NCI-H2081 (cell line): ENCODE results near the gene DNAL4.
A peak's percentile ranks its signal among the peaks of the same experiment; 100 is the strongest.

Source experiments
- DNase-seq, 2 experiments: peaks; one replicate each; lab custom pipeline; 2025; lab: John Stamatoyannopoulos, UW

DNAL4 gene, protein sequence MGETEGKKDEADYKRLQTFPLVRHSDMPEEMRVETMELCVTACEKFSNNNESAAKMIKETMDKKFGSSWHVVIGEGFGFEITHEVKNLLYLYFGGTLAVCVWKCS

DNA sequence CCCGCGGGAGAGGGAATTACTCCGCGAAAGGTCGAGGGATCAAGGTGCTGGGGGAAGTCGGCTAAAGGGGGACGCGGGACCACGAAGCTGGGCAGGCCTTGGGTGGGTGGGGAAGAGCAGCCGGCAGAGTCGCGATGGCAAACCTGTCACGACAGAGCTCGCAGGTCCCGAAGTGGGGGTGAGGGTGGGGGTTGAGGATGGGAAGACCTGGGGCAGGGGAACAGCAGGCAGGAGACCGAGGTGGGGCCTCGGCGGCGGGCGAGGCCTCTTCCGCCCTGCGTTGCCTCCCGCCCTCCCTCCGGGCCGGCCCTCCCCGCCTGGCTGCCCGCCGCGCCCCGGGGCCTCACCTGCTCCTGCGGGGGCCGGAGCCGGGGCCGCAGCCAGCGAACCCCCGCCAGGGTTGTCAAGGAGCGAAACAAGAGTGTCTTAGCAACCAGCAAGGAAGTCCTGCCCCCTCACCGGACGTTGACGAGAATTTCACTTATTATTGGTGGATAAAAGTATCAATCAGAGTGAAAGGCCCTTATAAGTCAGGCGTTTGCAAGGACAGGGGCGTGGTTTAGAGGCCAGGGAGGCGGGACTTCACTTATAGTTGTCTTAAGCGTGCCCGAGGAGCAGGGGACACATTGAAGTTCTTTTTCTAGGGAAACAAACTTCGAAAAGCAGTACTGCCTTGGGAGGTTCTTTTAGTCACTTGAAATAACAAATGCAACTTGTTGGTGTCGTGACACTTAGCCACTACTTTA, at the start of gene DNAL4:
Gene DNAL4, minus strand, starts transcription at position 423 of the 746 bp plus-strand sequence. CDS start 11,412 bp downstream, outside the sequence.
- DNase-seq = peak; percentile 96

DNA sequence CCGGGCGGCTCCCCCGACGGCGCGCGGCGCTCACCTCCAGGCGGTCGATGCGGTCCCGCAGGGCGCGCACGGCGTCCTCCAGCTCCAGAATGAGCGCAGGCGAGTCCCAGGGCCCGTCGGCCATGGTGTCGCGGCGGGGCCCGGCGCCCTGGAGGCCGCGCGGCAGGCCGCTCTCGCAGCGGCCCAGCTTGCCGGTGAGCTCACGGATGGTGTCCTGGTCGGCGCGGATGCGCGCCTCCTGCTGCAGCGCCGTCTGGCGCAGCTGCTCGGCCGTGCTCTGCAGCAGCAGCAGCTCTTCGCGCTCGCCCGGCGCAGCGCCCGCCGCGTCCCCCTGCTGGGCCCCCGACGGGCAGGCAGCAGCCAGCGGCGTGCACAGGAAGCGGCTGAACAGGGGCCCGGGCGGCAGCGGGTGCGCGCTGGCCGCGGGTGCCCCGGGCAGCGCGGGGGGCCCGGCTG, 49.3 kb upstream of the DNAL4 start:
- peak; percentile 57 to 75 for DNase-seq

DNA sequence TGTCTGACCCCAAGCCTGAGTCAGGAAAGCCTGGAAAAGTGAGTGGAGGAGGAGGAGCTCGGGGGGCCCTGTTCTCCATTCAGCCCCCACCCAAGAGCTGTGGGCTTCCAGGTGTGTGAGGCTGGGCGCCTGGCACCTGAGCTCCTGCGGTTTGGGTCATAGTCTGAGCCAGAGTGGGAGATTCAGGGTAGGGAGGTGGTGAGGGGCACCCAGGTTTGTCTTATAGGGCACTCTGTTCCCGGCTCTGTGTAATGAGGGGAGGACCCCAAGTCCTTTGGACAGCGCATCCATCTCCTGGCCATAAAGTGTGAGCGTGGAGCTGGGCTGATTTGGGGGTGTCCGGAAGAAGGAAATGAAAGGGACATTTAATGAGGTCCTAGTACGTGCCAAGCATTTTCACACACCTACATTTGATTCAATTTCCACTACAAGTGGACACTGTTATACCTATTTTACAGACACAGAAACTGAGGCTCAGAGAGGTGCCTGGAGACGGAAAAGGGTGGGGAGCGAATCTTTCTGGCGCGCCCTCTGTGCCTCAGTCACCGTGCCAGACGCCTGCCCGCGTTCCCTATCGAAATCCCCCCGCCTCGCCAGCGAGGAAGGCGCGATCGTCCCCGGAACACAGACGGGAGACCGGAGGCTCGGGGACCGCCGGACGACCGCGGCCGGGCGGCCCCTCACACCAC, 48.7 kb upstream of the DNAL4 start:
- no peak for DNase-seq

DNA sequence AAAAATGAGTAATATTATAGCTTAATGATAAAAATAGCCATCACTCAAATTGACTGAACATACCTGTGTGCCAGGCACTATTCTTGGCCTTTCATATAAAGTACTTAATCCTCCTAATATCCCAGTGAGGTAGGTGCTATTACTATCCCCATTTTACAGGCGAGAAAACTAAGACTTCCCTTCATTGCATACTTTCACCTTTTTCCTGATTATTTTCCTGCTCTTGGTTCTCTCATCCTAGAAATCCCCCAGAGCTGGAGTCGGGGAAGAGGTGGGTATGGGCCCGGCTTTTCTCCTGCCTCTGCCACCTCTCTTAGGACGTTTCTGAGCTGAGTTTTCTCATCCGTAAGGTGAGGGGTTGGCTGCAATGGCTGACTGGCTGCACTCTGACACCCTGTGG, 47.7 kb upstream of the DNAL4 start:
- DNase-seq = no peak

DNA sequence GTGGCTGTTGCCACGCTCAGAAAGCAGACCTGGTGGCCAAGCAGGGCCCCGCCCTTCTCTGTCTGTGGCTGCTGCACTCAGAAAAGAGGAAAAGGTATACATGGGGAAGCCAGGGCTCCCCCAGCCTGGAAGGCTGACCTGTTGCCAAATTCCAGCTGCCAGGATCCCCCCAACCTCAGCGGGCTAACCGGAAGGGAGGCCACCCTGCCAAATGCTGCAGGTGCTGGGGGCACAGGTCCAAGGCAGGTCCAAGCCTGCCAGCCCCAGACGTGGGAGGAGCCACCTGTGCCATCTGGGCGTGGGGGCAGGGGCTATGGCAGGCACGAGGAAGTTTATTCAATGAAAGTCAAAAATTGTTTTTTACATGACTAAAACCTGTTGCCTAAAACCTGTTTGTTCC, 47.3 kb upstream of the DNAL4 start:
- DNase-seq = peak; percentile 13 to 51

DNA sequence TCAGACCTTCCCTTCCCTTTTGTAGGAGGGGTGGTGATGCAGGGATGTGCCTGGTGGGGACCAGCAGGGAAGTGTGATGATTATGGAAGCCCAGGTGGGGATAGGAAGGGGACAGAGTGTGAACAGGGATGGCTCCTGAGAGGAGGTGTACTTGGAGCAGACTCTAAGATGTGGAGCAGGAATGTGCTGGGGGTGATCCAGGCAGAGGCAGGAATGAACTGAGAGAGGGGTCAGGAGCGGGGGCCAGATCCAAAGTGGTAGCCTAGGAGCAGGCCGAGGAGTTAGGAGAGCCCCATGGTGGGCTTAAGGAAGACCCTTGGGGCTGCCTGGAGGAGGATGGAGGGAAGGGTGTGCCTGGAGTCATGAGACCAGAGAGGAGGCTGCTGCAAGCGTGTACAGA, 46.2 kb upstream of the DNAL4 start:
- DNase-seq = no peak

DNA sequence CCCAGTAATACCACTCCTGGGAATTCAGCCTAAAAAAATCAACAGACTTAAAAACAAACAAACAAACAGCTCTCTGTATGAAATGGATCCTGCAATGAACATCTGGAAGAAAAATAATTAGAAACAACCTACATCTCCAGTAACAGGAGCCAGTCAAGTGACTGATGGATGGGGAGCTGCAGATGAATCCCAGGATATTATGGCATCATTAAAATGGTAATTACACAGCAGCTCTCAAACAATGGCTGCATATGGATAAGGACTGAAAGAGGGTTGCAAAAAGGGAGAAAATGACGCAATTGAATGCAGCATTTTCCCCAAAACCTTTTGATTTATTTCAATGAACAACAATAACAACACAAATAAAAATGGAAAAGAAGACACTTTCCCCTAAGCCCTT, 45.7 kb upstream of the DNAL4 start:
- no peak for DNase-seq

DNA sequence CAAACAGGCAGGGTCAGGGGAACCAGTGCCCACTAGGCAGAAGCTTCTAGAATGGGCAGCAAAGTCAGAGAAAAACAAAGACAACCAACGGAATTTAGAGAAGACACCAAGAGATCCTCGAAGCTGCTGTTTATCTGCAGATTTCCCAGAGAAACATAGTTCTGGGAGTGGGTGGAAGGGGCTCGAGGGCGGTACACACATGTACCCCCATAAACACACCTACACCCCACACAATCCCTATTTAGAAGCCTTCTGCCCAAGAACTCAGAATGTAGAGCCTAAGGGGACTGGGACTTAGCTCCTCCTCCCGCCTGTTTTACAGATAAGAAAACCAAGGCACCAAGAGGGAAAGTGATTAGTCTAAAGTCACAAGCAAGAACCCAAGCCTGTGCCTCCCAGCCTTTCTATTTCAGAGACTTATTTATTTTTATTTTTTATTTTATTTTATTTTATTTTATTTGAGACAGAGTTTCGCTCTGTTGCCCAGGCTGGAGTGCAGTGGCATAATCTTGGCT, 43.5 kb upstream of the DNAL4 start:
- no peak for DNase-seq

DNA sequence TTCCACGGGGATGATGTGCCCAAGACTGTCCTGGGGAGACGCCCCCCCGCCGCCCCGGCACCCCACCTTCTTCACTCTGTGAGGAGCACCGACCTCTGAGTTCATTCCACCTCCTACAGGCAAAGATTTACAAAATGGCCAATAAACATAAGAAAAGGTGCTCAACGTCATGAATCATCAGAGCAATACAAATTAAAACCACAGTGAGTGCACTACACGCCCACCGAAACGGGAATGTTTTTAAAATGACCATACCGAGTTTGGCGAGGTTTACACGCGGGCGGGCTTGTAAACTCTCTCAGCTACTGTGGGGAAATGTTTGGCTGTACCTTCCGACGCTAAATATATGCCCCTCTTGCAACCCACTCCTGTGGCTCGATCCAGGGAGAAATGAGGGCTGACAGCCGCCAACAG, 42.0 kb upstream of the DNAL4 start:
- DNase-seq = no peak

DNA sequence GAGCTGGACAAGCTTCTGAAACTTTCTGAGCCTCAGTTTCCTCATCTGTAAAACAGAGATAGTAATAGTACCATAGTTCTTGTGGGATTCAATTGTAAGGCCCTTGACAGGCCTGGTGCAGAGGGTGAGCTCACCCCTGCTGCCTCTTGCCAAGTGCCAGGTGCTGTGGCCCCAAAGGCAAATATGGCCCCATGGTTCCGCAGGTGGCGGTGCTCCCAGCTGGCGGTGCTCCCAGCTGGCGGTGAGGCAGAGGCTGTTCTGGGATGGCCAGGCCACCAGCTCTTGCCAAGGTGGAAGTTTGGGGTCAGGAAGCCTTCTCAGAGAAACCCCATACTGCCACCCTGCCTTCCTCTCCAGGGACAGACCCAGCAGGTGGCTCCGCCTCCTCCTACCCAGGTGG, 41.0 kb upstream of the DNAL4 start:
- DNase-seq = no peak

DNA sequence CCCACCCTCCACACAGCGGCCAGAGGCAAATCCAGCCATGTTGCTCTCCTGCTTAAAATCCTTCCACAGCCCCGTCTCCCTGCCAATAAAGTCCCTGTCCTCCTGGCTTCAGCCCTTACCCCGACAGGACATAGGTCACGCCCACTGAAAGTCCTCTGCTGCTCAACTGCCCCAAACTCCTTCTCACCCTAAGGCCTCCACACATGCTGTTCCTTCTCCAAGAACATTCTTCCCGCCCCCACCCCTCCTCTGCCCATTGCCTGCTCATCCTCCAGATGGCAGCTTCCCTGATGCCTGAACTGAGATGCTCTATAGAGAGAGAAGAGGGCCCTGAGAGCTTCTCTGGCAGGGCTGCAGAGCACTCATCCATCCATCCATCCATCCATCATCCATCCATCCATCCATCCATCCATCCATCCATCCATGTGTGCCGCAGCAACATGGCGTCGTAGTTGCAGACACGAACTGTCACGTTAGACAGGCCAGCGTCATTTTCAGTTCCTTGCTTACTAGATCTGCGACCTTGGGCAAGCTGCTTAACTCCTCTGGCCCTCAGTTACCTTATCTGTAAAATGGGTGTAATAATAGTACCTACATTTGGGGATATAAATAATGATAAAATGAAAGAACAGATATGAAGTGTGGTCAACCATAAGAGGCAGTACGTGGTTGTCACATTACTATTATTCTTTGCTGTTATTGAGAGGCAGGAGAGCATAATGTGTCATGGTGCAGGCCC, 40.4 kb upstream of the DNAL4 start:
- no peak for DNase-seq

DNA sequence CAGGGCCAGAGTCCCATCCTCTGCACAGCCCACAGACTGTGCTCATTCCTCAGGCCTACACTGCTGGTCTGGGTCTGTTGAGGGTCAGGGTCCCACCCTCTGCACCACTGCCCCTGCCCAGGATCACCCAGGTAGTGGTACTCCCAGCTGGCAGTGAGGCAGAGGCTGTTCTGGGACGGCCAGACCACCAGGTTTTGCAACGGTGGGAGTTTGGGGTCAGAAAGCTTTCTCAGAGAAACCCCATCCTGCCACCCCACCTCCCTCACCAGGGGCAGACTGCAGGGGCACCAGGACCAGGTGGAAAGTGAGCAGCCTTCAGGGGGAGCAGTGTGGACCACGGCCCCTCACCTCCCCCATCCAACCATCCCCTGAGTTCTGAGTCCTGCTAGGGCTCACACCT, 39.1 kb upstream of the DNAL4 start:
- no peak for DNase-seq

DNA sequence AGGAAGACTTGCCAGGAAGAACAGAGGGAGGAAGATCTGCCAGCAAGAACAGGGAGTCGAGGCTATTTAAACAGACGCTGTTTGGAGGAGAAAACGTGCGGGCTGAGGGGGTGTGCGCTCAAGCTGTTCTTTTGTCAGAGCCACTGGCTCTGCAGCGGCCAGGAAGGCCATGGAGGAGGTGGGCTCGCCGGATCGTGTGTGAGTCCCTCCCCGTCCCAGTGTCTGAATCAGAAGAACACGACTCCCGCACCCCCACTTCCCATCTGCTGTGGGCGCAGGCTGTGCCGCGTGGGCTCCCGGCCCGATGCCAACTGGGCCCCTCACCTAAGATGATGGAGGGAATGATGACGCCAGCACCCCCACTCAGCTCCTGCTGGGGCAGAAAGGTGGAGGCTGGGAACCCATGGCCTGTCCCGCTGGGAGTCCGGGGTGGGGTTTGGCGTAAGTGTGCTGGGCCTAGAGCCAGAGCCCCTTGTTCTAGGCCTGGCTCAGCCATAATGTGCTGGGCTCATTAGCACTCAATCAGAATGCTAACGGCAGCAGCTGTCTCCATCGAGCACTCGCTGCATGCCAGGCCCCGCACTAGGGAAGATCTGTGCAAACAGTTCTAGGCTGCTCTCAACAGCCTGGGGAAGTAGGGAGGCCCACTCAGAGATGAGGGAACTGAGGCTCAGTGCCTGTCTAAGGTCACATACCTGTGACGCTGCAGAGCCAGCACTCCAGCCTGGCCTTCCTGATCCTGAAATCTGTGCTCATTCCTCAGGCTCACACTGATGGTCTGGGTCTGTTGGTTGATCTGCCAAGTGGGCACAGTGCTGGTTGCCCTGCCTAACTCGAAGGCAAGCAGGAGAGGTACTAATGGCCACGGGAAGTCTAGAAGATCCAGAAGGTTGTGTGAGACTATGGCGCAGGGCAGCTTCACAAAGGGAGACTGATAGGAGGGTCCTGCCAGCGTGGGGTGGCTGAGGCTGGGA, 38.3 kb upstream of the DNAL4 start:
- DNase-seq = peak in 1 of 2 experiments; percentile 3

DNA sequence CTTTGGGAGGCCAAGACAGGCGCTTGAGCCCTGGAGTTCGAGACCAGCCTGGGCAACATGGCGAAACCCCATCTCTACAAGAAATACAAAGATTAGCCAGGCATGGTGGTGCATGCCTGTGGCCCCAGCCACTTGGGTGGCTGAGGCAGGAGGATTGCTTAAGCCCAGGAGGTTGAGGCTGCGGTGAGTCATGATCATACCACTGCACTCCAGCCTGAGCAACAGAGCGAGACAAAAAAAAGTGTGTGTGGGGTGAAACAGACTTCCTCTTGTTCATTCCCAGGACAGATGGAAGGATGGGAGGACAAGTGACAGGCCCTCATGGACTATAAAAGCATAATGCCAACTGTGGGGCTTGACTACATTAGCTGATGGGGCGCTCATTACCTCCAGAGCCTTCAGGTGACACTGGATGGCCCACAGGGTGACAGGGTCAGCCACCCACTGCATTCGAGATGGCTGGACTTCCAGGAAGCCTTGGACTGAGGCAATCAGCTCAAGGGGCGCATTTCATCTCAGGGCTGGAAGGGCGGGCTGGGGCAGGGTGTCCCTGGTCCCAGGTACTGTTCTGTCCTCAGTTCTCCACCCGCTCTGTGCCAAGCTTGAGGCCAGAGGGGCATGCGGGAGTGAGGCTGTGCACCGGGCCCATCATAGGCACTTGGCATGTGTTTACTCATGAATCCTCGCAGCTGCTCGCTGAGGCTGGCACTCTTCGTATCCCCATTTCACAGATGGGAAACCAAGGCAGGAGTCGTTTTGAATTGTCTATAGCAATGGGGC, 37.4 kb upstream of the DNAL4 start:
- no peak for DNase-seq

DNA sequence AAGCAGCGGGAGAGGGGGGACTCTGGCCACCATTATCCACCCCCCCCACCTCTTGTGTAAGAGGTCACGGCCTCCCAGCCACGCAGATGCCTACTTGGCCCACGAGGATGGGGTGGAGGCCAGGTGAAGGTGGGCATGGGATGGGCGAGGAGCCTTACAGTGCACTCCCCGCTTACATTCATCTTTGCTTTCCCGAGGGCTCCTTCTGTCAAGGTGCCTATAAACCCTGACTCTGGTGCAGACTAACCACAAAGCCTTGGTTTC, 36.8 kb upstream of the DNAL4 start:
- DNase-seq = no peak

DNA sequence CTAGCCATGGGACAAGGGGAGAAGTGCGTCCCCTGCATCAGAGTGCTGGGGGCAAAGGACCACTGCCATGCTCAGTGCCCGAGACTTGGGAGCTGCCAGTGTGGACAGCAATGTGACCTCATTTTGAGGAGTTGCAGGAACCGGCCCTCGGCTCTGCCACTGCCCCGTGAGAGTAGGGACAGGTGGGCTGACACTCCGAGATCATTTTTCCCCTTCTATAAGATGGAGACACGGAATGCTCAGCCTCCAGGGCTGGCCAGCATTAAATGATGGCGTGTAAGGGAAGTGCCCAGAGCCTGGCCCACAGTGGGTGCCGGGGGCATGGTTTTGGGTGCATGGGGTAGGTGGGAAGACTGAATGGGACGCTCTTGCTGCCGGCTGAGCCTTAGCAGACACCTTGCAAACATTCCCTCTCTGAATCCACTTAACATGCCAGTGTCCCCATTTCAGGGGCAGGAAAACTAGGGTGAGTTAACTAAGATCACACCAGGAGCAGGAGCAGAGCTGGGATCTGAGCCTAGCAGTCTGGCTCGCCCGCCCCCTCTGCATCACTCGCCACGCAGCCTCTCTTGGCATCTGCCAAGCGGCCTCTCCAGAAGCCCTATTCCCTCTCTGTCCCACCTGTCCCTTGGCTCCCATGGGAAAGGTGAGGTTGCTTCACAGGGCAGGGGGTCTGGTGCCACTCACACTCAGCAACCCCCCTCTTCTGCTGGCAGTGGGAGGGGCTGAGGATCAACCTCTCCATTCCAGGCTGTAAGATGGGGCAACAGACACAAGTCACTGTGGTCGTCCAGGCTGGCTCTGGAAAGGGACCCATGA, 36.3 kb upstream of the DNAL4 start:
- DNase-seq = no peak

DNA sequence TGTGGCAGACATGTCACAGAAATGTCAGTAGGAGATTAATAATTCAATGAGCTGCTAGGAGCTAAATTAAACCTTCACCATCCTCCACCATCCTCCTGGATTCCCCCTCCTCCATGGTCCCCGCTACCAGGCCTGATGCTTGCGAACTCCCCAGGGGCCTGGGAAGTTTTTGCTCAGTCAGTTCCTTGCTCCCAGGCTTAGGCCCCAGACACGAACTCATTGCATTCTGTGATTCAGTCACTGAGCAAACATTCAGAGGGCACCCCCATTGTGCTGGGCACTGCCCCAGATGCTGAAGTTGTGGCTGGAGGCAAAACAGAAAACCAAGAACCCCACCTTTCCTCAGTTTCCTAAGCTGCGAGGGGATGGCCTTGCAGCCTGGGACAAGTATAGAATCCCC, 35.5 kb upstream of the DNAL4 start:
- DNase-seq = no peak

DNA sequence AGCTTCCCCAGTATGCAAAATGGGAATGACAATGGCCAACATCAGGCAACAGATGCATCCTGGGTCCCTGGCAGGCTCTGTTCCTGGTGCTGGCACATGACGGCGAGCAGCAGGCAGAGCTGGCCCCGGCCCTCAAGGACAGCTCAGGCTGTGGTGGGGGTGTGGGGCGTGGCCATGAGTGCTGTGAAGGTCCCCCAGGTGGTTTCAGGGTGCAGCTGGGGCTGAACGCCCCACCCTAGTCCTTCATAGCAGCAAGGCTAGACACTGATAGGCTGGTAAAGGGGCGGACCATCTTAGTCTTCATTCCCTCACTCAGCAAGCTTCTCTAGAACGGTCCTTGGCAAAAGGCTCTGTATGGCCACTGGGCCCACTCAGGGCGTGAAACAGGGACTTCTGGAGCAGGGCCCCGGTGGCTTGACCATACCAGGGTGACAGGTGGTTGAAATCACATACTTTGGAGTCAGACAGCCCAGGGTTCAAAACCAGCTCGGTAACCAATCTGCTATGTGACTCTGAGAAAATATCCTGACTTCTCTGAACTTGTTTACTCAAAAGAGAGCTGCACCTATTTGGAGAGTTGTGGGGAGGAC, 34.8 kb upstream of the DNAL4 start:
- no peak for DNase-seq

DNA sequence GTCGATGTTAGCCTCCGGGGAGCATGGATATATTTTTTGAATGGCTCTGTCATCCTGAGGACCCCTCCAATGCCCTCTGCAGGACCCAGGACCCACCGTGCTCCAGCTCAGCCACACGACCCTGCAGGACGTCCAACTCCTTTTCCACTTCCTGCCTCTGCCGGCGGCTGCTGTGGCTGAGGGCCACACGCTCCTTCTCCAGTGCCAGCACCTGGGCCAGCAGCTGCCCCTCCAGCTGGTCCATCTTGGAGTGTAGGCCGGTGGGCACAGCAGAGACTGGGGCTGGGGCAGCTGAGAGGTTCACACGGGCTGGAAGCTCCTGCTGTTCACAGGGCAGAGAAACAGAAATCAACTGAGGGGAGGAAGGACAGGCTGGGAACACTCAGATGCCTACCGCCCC, 34.2 kb upstream of the DNAL4 start:
- DNase-seq = no peak
